GM12874 (cell line): ENCODE data around the gene IDH2.
A peak's percentile ranks its signal among the peaks of the same experiment; 100 is the strongest.

ENCODE experiments used
- CTCF ChIP-seq: IDR thresholded peaks from 2 replicates; pipeline ENCODE4 v1.5.1; 2011; ENCODE audit warnings: low read depth, mild to moderate bottlenecking, control low read depth, low read length, moderate library complexity; ENCODE audit not compliant: insufficient read depth

IDH2 gene

GRCh38 chr15:90097475-90097874 is 4.8 kb downstream of the IDH2 start:
- TF ChIP-seq CTCF = no peak

GRCh38 chr15:90095521-90095959 is 6.7 kb downstream of the IDH2 start:
- no peak for TF ChIP-seq CTCF

GRCh38 chr15:90091156-90091931 is 10.9 kb downstream of the IDH2 start:
- no peak for TF ChIP-seq CTCF

GRCh38 chr15:90090226-90090848 is 11.9 kb downstream of the IDH2 start:
- no peak for TF ChIP-seq CTCF

GRCh38 chr15:90087454-90088154 is 14.7 kb downstream of the IDH2 start:
- peak; percentile 29; the same call in 1 of the 2 replicates for TF ChIP-seq CTCF

- TF ChIP-seq CTCF = peak; percentile 83
These were observed 15.4 kb downstream of the IDH2 start for GRCh38 chr15:90086868-90087268.

- no peak for TF ChIP-seq CTCF
These were observed 16.7 kb downstream of the IDH2 start for GRCh38 chr15:90085565-90085964.
